SK-N-SH (cell line): Measurements from ENCODE around the gene C1QL2. TPM values are rescaled to one million over a fixed set of nuclear protein-coding genes. Genes with fewer than 3 reads are reported as not detected.
A peak's percentile ranks its signal among the peaks of the same experiment; 100 is the strongest.

Experiments
- CTCF ChIA-PET: fragments of 300-600, 350-600 bp; formaldehyde crosslinking; extraction: SDS; loops from one replicate; lab custom pipeline; 2021; lab: Yijun Ruan, JAX
- POLR2A ChIA-PET: fragments of 350-600 bp; sonication (Branson Sonifier 250); formaldehyde crosslinking; extraction: SDS; loops from one replicate; lab custom pipeline; 2020; ENCODE audit warnings: antibody characterized with exemption, inconsistent platforms; lab: Yijun Ruan, JAX
- DNase-seq: peaks from one replicate; pipeline ENCODE4 v3.0.0; 2012
- H2AFZ ChIP-seq: fragments of 200-600 bp; sonication (generic); 2 replicates; pipeline ENCODE4 v1.8.1; 2016; ENCODE audit warnings: antibody characterized with exemption, mild to moderate bottlenecking, low read depth
- H3F3A ChIP-seq: fragments of 200-600 bp; sonication (generic); replicated peaks from 2 replicates; pipeline ENCODE3; 2016; ENCODE audit warnings: antibody characterized with exemption, mild to moderate bottlenecking; ENCODE audit not compliant: insufficient read depth
- H3K27ac ChIP-seq, 2 experiments: fragments of 200-500 bp in 1 of 2; fragments of 200-600 bp in 1 of 2; sonication (Bioruptor generic) in 1 of 2; sonication (generic), shearing (Covaris generic) in 1 of 2; 2 replicates each; pipeline versions ENCODE4 v1.5.1 to v1.6.1; 2014 to 2016; ENCODE audit warnings: low read depth in 2 of 2, inconsistent platforms in 1 of 2, low read length in 1 of 2, mild to moderate bottlenecking in 1 of 2, mixed read lengths in 1 of 2
- H3K27me3 ChIP-seq: fragments of 200-600 bp; sonication (generic), shearing (Covaris generic); 2 replicates; pipeline ENCODE4 v1.6.1; 2016; ENCODE audit warnings: mixed run types; ENCODE audit not compliant: insufficient read depth
- H3K36me3 ChIP-seq, 2 experiments: fragments of 200-500 bp in 1 of 2; fragments of 200-600 bp in 1 of 2; sonication (Bioruptor generic) in 1 of 2; sonication (generic) in 1 of 2; replicated peaks in 1 of 2; 2 replicates each; pipeline versions ENCODE3 to v1.5.1; 2014 to 2016; ENCODE audit warnings: low read length in 1 of 2, mild to moderate bottlenecking in 1 of 2; ENCODE audit not compliant: insufficient read depth in 2 of 2, control insufficient read depth in 1 of 2
- H3K4me1 ChIP-seq, 2 experiments: fragments of 200-500 bp in 1 of 2; fragments of 200-600 bp in 1 of 2; sonication (Bioruptor generic) in 1 of 2; sonication (generic), shearing (Covaris generic) in 1 of 2; 2 replicates each; pipeline versions ENCODE4 v1.5.1 to v1.6.1; 2014 to 2016; ENCODE audit warnings: low read depth in 1 of 2, low read length in 1 of 2, mixed run types in 1 of 2; ENCODE audit not compliant: insufficient read depth in 2 of 2, control insufficient read depth in 1 of 2
- H3K4me2 ChIP-seq: fragments of 200-600 bp; sonication (generic), shearing (Covaris generic); 2 replicates; pipeline ENCODE4 v1.6.1; 2017; ENCODE audit warnings: mixed run types
- H3K4me3 ChIP-seq, 2 experiments: fragments of 200-500 bp in 1 of 2; fragments of 200-600 bp in 1 of 2; sonication (Bioruptor generic) in 1 of 2; sonication (generic), shearing (Covaris generic) in 1 of 2; 2 replicates each; pipeline versions ENCODE4 v1.5.1 to v1.8.1; 2014 to 2016; ENCODE audit warnings: low read depth in 2 of 2, inconsistent platforms in 1 of 2, low read length in 1 of 2, mild to moderate bottlenecking in 1 of 2, mixed read lengths in 1 of 2, moderate library complexity in 1 of 2
- H3K79me2 ChIP-seq: fragments of 200-600 bp; sonication (generic); 2 replicates; pipeline ENCODE4 v1.8.1; 2017; ENCODE audit warnings: mild to moderate bottlenecking; ENCODE audit not compliant: insufficient read depth
- H3K9ac ChIP-seq: fragments of 200-600 bp; sonication (generic); 2 replicates; pipeline ENCODE4 v1.6.1; 2017; ENCODE audit warnings: mixed run types
- H3K9me2 ChIP-seq: fragments of 200-600 bp; sonication (generic); 2 replicates; pipeline ENCODE4 v1.6.1; 2017; ENCODE audit warnings: mixed run types
- H3K9me3 ChIP-seq: fragments of 200-600 bp; sonication (generic); 2 replicates; pipeline ENCODE4 v1.6.1; 2017; ENCODE audit warnings: mixed run types, mild to moderate bottlenecking, moderate library complexity
- H4K20me1 ChIP-seq: fragments of 200-600 bp; sonication (generic); 2 replicates; pipeline ENCODE4 v1.6.1; 2017; ENCODE audit warnings: mild to moderate bottlenecking, mixed run types; ENCODE audit not compliant: insufficient read depth
- CHD2 ChIP-seq: fragments of 150-350 bp; IDR thresholded peaks from 2 replicates; pipeline ENCODE4 v1.6.1; 2018; ENCODE audit warnings: low read length; ENCODE audit not compliant: partially characterized antibody
- EP300 ChIP-seq, 2 experiments: IDR thresholded peaks; 2 replicates each; pipeline versions ENCODE4 v1.4.0 to v1.6.1; 2012; ENCODE audit warnings: borderline replicate concordance in 1 of 2, low read depth in 1 of 2, low read length in 1 of 2
- EZH2phosphoT487 ChIP-seq: fragments of 200-600 bp; sonication (generic); IDR thresholded peaks from 2 replicates; pipeline ENCODE4 v1.6.1; 2017; ENCODE audit warnings: low read depth, mixed run types, mild to moderate bottlenecking, antibody characterized with exemption, moderate library complexity, borderline replicate concordance
- FOSL2 ChIP-seq: IDR thresholded peaks from 2 replicates; pipeline ENCODE4 v1.4.0; 2012; ENCODE audit warnings: low read depth, mild to moderate bottlenecking, moderate library complexity, borderline replicate concordance
- FOXM1 ChIP-seq: IDR thresholded peaks from 2 replicates; pipeline ENCODE4 v1.4.0; 2012; ENCODE audit warnings: low read depth, mild to moderate bottlenecking
- GABPA ChIP-seq: IDR thresholded peaks from 2 replicates; pipeline ENCODE4 v1.4.0; 2012; ENCODE audit warnings: low read depth, mild to moderate bottlenecking
- GATA2 ChIP-seq: sonication (generic); formaldehyde crosslinking; IDR thresholded peaks from 2 replicates; pipeline ENCODE4 v1.5.0; 2020; ENCODE audit warnings: mild to moderate bottlenecking, missing genetic modification reagents
- IRF3 ChIP-seq: fragments of 150-350 bp; IDR thresholded peaks from 2 replicates; pipeline ENCODE4 v1.6.1; 2016; ENCODE audit warnings: mild to moderate bottlenecking, low read depth, low read length
- JUND ChIP-seq: IDR thresholded peaks from 2 replicates; pipeline ENCODE4 v1.4.0; 2012
- NFIC ChIP-seq: IDR thresholded peaks from 2 replicates; pipeline ENCODE4 v1.4.0; 2012; ENCODE audit warnings: borderline replicate concordance
- NRF1 ChIP-seq: IDR thresholded peaks from 2 replicates; pipeline ENCODE4 v1.6.1; 2012; ENCODE audit warnings: low read depth, mild to moderate bottlenecking, low read length
- POLR2AphosphoS5 ChIP-seq: IDR thresholded peaks from 2 replicates; pipeline ENCODE4 v1.6.1; 2012; ENCODE audit warnings: low read depth, low read length
- RCOR1 ChIP-seq: fragments of 150-350 bp; IDR thresholded peaks from 2 replicates; pipeline ENCODE4 v1.6.1; 2017; ENCODE audit warnings: antibody characterized with exemption, low read length
- TAF1 ChIP-seq: IDR thresholded peaks from 2 replicates; pipeline ENCODE4 v1.6.1; 2012; ENCODE audit warnings: low read depth, mild to moderate bottlenecking, low read length, moderate library complexity, borderline replicate concordance
- TCF12 ChIP-seq: IDR thresholded peaks from 2 replicates; pipeline ENCODE4 v1.4.0; 2012
- USF1 ChIP-seq: IDR thresholded peaks from 2 replicates; pipeline ENCODE4 v1.4.0; 2012; ENCODE audit warnings: low read depth, borderline replicate concordance
- WGBS: methylation state at CpG from one replicate; pipeline ENCODE4 v1.1.6; 2017; ENCODE audit warnings: low lambda C conversion rate; 5-methylcytosine and 5-hydroxymethylcytosine counted together
- polyA plus RNA-seq, 3 experiments: library from polyadenylated mRNA; depleted of rRNA; stranded (reverse); fragments of >200 nt; gene quantifications; 2 replicates each; pipeline ENCODE4 v1.2.3, GENCODE V29; 2012
- TF ChIP-seq, protein P1 (sequence below): IDR thresholded peaks from 2 replicates; pipeline ENCODE4; 2012
- TF ChIP-seq, protein P2 (sequence below): fragments of 200-600 bp; sonication (generic); IDR thresholded peaks from 2 replicates; pipeline ENCODE4 v1.6.1; 2017; ENCODE audit warnings: antibody characterized with exemption, mild to moderate bottlenecking, moderate library complexity
- TF ChIP-seq, protein P3 (sequence below): IDR thresholded peaks from 2 replicates; pipeline ENCODE4 v1.4.0; 2012; ENCODE audit warnings: low read depth, borderline replicate concordance

Gene C1QL2
- polyA plus RNA-seq, 1 of the 3 experiments (the other 2 are of a cell fraction), result not detected

DNA sequence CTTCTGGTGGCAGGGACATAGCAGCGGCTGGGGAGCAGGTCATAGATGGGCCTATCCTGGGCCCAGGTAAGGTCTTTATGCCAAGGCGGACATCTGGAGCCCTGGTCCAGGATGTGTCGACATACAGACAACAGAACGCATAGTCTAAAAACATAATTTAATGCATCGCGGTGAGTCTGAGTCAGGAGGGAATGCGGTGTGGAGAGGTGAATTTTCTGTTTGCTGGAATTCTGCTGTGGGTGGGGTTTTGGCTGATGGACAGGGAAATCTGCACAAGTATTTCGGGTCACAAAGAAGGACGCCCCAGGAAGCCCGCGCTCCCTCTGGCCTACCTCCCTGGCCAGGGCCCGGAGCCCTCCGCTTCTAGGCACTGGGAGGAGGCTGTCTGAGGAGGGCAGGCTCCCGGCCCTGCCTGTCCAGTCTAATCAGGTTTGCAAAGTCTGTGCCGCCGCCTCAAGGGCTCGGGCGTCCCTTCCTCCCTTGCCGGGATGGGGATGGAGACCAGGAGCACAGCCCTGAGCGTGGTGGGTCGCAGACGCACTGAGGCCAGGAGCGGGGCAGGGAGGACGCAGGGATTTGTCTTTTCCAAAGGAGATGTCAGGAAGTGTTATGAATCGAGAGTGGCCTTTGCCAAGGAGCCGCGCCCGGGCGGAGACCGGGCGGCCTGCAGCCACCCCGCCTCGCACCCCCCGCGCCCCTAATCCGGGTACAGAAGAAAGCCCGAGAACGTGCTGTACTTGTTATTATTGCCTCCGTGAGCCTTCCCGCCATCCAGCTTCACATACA is 2.3 kb downstream of the C1QL2 start:
- Histone ChIP-seq H3K27ac (no peak overlapping the region), H3K9me2 (no peaks in the 10 kb centered on the region), H3K4me1 (no peaks in the 10 kb centered on the region), H3K27me3 (peaks cover 40% of the 10 kb centered on the region), H3K9me3 (no peaks in the 10 kb centered on the region), H3K36me3 (no peaks in the 10 kb centered on the region), H2AFZ (no peak overlapping the region), H3F3A (no peaks in the 10 kb centered on the region), H3K9ac (no peak overlapping the region), H4K20me1 (no peaks in the 10 kb centered on the region), H3K4me2 (no peak overlapping the region), H3K4me3 (no peak overlapping the region), H3K79me2 (no peaks in the 10 kb centered on the region)
- DNase-seq, result peak; percentile 33
- WGBS, result 22% methylated on average over 26 of the region's 40 CpGs
- ChIA-PET CTCF (interaction anchor here (0.9 to 1.0 kb wide), 2 partner anchors 11 to 35 kb away, joined by 3 read pairs; no protein-coding TSS in a partner anchor), POLR2A (no interaction called here)
- TF ChIP-seq, protein P1, sequence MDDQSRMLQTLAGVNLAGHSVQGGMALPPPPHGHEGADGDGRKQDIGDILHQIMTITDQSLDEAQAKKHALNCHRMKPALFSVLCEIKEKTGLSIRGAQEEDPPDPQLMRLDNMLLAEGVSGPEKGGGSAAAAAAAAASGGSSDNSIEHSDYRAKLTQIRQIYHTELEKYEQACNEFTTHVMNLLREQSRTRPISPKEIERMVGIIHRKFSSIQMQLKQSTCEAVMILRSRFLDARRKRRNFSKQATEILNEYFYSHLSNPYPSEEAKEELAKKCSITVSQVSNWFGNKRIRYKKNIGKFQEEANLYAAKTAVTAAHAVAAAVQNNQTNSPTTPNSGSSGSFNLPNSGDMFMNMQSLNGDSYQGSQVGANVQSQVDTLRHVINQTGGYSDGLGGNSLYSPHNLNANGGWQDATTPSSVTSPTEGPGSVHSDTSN, result no peak
- no peak for TF ChIP-seq USF1
- TF ChIP-seq CHD2, result no peak
- no peak for TF ChIP-seq GABPA
- TF ChIP-seq NFIC, result no peak
- no peak for TF ChIP-seq FOXM1

DNA sequence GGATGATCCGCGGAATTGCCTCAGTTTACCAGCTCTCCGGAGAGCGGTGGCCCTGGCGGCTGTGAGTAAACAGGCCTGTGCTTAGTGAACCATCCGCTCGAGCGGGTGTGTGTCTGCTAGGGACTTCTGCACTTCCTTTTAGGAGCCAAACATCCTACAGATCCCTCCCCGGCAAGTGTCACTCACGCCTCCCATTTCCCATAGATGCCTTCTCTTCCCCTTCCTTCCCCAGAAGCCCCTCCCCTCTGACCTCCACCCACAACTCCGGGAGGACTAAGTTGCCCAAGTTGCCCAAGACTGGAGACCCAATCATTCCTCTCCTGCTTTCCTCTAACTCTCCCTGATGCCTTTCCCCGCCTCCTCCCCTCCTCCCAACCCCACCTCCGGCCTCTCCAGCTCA is 2.9 kb downstream of the C1QL2 start:
- Histone ChIP-seq H3K27me3 (peaks cover 40% of the 10 kb centered on the region), H2AFZ (no peak overlapping the region), H4K20me1 (no peaks in the 10 kb centered on the region), H3K9me3 (no peaks in the 10 kb centered on the region), H3F3A (no peaks in the 10 kb centered on the region), H3K36me3 (no peaks in the 10 kb centered on the region), H3K4me2 (no peak overlapping the region), H3K4me3 (no peak overlapping the region), H3K27ac (no peak overlapping the region), H3K79me2 (no peaks in the 10 kb centered on the region), H3K9ac (no peak overlapping the region), H3K4me1 (no peaks in the 10 kb centered on the region), H3K9me2 (no peaks in the 10 kb centered on the region)
- CTCF ChIA-PET, result interaction anchor here (1.0 kb wide), 1 partner anchor 12 kb away, joined by 3 read pairs; no protein-coding TSS in a partner anchor
- WGBS, result 27% methylated on average over 6 of the region's 13 CpGs
- POLR2A ChIA-PET, result no interaction called here
- DNase-seq, result no peak
- TF ChIP-seq IRF3 (no peak), RCOR1 (no peak), FOSL2 (no peak), GATA2 (CRISPR knock-in tag) (no peak), JUND (no peak), USF1 (no peak), TCF12 (no peak), EZH2phosphoT487 (no peak), GABPA (no peak), TAF1 (no peak), POLR2AphosphoS5 (no peak), EP300 (IDR thresholded peaks at IDR 0.05; ENCODE audit: borderline replicate concordance in 1 of 2, low read depth in 1 of 2, low read length in 1 of 2) (no peak), NRF1 (no peak)
- TF ChIP-seq, protein P2, sequence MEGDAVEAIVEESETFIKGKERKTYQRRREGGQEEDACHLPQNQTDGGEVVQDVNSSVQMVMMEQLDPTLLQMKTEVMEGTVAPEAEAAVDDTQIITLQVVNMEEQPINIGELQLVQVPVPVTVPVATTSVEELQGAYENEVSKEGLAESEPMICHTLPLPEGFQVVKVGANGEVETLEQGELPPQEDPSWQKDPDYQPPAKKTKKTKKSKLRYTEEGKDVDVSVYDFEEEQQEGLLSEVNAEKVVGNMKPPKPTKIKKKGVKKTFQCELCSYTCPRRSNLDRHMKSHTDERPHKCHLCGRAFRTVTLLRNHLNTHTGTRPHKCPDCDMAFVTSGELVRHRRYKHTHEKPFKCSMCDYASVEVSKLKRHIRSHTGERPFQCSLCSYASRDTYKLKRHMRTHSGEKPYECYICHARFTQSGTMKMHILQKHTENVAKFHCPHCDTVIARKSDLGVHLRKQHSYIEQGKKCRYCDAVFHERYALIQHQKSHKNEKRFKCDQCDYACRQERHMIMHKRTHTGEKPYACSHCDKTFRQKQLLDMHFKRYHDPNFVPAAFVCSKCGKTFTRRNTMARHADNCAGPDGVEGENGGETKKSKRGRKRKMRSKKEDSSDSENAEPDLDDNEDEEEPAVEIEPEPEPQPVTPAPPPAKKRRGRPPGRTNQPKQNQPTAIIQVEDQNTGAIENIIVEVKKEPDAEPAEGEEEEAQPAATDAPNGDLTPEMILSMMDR, result no peak
- TF ChIP-seq, protein P3, sequence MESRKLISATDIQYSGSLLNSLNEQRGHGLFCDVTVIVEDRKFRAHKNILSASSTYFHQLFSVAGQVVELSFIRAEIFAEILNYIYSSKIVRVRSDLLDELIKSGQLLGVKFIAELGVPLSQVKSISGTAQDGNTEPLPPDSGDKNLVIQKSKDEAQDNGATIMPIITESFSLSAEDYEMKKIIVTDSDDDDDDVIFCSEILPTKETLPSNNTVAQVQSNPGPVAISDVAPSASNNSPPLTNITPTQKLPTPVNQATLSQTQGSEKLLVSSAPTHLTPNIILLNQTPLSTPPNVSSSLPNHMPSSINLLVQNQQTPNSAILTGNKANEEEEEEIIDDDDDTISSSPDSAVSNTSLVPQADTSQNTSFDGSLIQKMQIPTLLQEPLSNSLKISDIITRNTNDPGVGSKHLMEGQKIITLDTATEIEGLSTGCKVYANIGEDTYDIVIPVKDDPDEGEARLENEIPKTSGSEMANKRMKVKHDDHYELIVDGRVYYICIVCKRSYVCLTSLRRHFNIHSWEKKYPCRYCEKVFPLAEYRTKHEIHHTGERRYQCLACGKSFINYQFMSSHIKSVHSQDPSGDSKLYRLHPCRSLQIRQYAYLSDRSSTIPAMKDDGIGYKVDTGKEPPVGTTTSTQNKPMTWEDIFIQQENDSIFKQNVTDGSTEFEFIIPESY, result no peak
